Effector memory CD8-positive, alpha-beta T cell (primary cell): ENCODE data around the gene TREH.
"Not testable (repeated sequence)": the region's sequence is repeated elsewhere in the genome, so short reads cannot be mapped to it uniquely, and the experiment has no call there.

Experiments used
- ATAC-seq: fragments of 150-1000 bp; cut with Tn5 transposase; replicated peaks from 2 replicates; pipeline ENCODE4 v1.10.0; 2021; ENCODE audit warnings: mild to moderate bottlenecking, moderate library complexity
- DNase-seq, 3 experiments: peaks; one replicate each; pipeline ENCODE4 v3.0.0; 2021
- H3K27ac Mint-ChIP-seq, 2 donors: one replicate each; pipeline ENCODE4 v1.8.0; 2022; ENCODE audit warnings: mild to moderate bottlenecking in 2 of 2, mixed read lengths in 2 of 2, moderate library complexity in 2 of 2
- H3K27me3 Mint-ChIP-seq, 2 donors: one replicate each; pipeline ENCODE4 v1.8.0; 2022; ENCODE audit warnings: mixed read lengths in 2 of 2
- H3K36me3 Mint-ChIP-seq: one replicate; pipeline ENCODE4 v1.8.0; 2022; ENCODE audit warnings: mild to moderate bottlenecking, moderate library complexity, mixed read lengths; ENCODE audit not compliant: insufficient read depth
- H3K4me1 Mint-ChIP-seq, 2 donors: one replicate each; pipeline ENCODE4 v1.8.0; 2022; ENCODE audit warnings: low read depth in 2 of 2, mixed read lengths in 2 of 2
- H3K4me3 Mint-ChIP-seq, 2 donors: one replicate each; pipeline ENCODE4 v1.8.0; 2022; ENCODE audit warnings: mild to moderate bottlenecking in 2 of 2, mixed read lengths in 2 of 2, moderate library complexity in 2 of 2
- H3K9me3 Mint-ChIP-seq, 2 donors: one replicate each; pipeline ENCODE4 v1.8.0; 2022; ENCODE audit warnings: mixed read lengths in 2 of 2

Gene TREH

DNA sequence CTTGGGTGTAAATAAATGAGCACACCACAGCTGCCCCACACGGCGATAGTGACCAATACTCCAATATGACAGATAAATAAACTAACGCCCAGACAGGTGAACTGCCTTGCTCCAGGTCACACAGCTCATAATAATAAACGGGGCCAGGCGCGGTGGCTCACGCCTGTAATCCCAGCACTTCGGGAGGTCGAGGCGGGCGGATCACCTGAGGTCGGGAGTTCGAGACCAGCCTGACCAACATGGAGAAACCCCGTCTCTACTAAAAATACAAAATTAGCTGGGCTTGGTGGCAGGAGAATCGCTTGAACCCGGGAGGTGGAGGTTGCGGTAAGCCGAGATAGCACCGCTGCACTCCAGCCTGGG is 68.0 kb downstream of the TREH start:
- Mint-ChIP-seq H3K4me3 (peak overlapping the region; percentile 72 to 73), H3K36me3 (peaks cover 20% of the 10 kb centered on the region), H3K27ac (peak overlapping the region in 1 of 2 donors; percentile 35), H3K4me1 (peaks cover 22 to 30% of the 10 kb centered on the region in 2 donors)
- not testable (repeated sequence) for H3K9me3 Mint-ChIP-seq, DNase-seq, ATAC-seq, H3K27me3 Mint-ChIP-seq

DNA sequence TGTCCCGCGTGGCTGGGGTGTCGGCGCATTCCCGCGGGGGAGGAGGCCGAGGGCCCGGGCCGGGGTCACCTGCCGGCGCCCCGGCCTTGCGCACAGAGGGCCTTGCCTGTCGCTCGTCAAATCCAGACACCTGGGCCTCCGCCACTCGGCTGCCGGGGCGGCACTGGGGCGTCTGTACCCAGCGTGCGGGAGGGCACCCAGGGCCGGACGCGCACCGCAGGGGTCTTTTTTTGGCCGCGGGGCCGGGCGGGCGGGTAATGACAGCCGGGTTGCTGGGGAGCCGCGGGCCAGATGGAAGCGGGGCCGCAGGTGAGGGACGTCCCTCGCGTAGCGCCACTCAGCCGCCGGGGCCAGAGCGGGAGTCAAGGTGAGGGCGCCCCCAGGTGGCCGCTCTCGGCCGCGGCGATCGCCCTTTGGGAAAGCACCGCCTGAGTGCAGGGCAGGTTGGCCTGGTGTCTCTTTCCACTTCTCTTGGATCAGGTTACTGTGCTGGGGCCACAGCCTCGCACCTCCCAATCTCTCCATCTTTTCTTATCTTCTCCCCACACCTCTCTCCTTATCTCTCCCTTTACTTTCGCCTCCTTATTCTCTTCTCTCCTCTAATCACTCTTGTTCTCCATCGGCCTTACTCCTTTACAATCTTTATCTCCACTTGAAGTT is 68.5 kb downstream of the TREH start:
- H3K9me3 Mint-ChIP-seq, result no peaks in the 10 kb centered on the region
- peaks cover 22 to 31% of the 10 kb centered on the region in 2 donors for H3K4me1 Mint-ChIP-seq
- ATAC-seq (peak; percentile 54), DNase-seq (peak; percentile 86 to 89 (median 87))
- peak overlapping the region; percentile 72 to 89 for H3K4me3 Mint-ChIP-seq
- H3K36me3 Mint-ChIP-seq, result peaks cover 20% of the 10 kb centered on the region
- peaks cover 0 to 9% of the 10 kb centered on the region in 2 donors for H3K27me3 Mint-ChIP-seq
- peak overlapping the region; percentile 35 to 84 for H3K27ac Mint-ChIP-seq

DNA sequence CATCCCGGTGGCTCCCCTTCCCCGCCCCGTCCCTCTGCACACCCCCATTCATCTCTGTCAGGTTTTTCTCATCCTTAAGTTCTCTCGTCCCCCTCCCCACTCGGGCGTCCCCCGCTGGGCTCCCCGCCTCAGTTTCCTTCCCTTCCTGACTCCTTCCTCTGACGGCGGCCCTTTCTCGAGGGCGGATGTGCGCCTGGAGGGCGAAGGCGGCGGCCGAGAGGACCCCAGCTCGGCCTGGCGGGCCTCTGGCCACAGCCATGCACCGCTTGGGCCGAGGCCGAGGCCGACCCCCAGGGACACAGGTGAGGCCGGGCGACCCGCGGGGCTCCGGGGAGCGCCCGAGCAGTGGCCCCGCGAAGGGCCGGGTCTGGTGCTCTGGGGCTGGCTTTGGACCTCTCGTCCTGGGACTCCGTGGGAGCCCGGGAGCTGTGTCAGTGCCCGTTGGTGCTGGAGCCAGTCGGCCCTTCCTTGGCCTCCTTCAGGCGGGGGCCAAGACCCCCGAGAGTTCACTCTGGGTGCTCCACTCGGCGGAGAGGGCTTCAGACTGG is 69.2 kb downstream of the TREH start:
- Mint-ChIP-seq H3K9me3 (no peaks in the 10 kb centered on the region), H3K27me3 (peaks cover 0 to 9% of the 10 kb centered on the region in 2 donors), H3K36me3 (peaks cover 20% of the 10 kb centered on the region), H3K4me1 (peaks cover 22 to 31% of the 10 kb centered on the region in 2 donors), H3K4me3 (peak overlapping the region; percentile 72 to 89), H3K27ac (peak overlapping the region; percentile 79 to 84)
- DNase-seq, result peak in 1 of 3 experiments; percentile 3
- no peak for ATAC-seq

DNA sequence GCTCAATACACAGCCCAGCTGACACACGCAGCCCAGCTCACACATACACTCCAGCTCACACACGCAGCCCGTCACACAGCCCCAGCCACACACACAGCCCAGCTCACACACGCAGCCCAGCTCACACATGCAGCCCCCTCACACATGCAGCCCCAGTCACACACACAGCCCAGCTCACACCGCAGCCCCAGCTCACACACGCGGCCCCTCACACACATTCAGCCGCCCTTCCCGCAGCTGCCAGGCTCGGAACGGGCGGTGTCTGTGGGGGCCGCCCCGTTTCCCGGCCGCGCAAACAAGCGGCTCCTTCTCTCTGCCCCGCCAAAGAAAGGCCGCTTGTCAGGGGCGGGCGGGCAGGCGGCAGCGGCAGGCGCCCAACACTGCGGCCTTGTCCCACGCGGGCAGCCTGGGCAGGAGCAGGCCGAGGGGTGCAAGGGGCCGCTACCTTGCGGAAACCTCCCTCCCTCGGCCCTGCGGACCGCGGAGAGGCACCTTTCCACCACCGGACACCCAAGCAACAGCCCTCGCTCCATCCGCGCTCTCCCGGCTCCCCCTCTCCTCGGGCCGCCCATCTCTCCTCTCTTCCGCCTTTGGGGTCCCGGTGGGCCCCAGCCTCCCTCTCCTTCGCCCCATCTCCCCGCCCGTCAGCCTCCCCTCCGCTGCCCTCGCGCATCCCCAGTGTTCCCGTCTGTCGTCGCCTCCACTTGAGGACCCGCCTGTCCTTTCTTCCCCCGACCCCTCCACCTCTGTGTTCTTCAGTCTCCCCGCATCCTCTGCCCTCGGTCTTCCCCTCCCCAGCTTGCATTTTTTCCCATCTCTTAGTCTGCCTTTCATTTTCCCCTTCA is 69.8 kb downstream of the TREH start:
- Mint-ChIP-seq H3K27ac (peak overlapping the region; percentile 84 to 88), H3K9me3 (no peaks in the 10 kb centered on the region), H3K4me3 (peak overlapping the region; percentile 72 to 89), H3K27me3 (peaks cover 0 to 9% of the 10 kb centered on the region in 2 donors), H3K4me1 (peaks cover 22 to 31% of the 10 kb centered on the region in 2 donors), H3K36me3 (peaks cover 20% of the 10 kb centered on the region)
- ATAC-seq (peak; percentile 6), DNase-seq (peak; percentile 13 to 33 (median 19))

DNA sequence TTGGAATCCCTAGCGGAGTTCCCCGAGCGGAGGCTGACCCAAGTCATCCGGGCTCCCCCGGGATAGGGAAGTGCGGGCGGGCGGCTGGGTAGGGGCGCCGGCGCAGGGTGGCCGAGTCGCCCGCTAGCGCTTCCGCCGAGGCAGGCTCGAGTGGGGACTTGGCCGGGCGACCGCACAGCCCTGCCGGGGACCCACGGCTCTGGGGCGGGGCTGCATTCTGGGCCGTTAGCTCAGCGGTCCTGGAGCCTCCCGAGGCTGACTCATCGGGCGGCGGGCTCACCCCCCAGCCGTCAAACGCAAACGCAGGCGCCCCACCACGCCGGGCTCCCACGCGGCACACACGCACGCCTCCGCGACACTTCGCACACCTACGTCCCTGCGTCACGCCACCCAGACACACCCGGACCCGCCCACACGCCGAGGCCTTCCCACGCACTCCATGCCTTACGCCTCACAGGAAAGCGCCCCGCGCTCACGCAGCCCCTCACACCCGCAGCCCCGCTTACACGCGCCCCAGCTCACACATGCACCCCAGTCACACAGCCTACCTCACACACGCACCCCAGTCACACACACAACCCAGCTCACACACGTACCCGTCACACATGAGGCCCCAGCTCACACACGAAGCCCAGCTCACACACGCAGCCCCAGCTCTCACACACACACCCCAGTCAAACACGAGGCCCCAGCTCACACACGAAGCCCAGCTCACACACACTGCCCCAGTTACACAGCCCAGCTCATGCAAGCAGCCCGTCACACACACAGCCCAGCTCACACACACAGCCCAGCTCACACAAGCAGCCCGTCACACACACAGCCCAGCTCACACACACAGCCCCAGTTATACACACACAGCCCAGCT is 70.9 kb downstream of the TREH start:
- Mint-ChIP-seq H3K9me3 (no peaks in the 10 kb centered on the region), H3K4me3 (peak overlapping the region; percentile 72 to 89), H3K27me3 (peaks cover 0 to 9% of the 10 kb centered on the region in 2 donors), H3K36me3 (peaks cover 20% of the 10 kb centered on the region), H3K27ac (peak overlapping the region; percentile 84 to 88), H3K4me1 (peaks cover 22 to 31% of the 10 kb centered on the region in 2 donors)
- peak; percentile 81 to 82 (median 81) for DNase-seq
- ATAC-seq, result peak; percentile 77

DNA sequence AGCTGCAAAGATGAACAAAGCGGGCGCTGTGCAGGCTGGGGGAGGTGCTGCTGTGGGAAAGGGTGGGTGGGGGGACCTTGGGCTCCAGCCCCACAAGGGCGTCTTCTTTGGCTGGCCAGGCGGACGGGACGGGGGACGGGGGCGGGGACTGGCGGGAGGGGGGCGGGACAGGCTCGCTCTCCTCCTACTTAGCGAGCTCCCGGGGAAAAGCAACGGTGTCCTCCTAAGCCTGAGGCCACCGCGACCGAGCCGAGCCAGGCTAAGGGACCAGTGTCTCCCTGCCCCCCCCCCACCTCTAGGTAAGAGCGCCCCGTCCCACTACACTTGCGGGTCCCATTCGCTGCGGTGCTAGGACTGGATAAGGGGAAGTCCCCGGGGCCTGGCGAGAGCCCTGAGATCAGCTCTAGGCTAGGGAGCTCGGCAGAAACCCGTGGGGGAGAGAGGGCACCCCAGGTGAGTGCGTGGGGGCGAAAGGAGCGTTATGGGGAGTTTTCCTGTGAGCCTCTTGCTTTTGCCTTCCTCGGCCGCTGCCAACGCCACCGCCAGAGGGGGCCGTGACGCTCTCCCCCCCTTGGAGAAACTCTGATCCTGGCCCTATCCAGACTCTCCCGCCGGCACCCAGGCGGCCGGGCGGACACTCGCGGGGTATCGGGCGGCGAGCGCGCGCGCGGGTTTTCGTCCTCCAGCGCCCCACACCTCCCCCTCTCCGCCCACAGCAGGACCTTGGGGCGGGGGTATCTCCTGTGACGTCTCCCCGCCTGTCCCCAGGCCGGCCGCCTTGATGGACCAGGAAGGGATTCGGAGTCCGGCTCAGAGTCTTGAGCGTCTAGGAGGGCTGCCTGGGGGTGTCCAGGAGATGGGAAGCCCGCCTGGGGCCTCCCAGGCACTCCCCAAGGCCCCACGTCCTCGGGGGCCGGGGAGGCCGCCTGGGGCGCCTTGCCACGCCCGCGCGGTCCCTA is 71.8 kb downstream of the TREH start, which contains the start of gene PHLDB1:
PHLDB1 (plus strand) TSS at position 215 of the 959 bp plus-strand sequence. CDS start 6,222 bp downstream, outside the sequence.
- DNase-seq (peak; percentile 34 to 41 (median 36)), ATAC-seq (peak; percentile 26)
- H3K27ac Mint-ChIP-seq, result peak within 1 kb of the TSS; percentile 85 to 88
- peaks cover 0 to 9% of the 10 kb centered on the region in 2 donors for H3K27me3 Mint-ChIP-seq
- no peaks in the 10 kb centered on the region for H3K9me3 Mint-ChIP-seq
- H3K36me3 Mint-ChIP-seq, result peaks cover 20% of the 10 kb centered on the region
- H3K4me3 Mint-ChIP-seq, result peak within 1 kb of the TSS; percentile 85 to 89
- peaks cover 22 to 31% of the 10 kb centered on the region in 2 donors for H3K4me1 Mint-ChIP-seq
